CD14-positive monocyte (primary cell): ENCODE data around the gene SLC13A3. TPM values are rescaled to one million over a fixed set of nuclear protein-coding genes. Genes with fewer than 3 reads are reported as not detected.

Experiments used
- DNase-seq, 3 donors: peaks; one replicate each; pipeline ENCODE4 v3.0.0-alpha.2; 2011 to 2022
- H2AFZ ChIP-seq: 2 replicates; pipeline ENCODE4 v1.6.0; 2012; ENCODE audit warnings: mild to moderate bottlenecking, low read depth, low read length, inconsistent platforms; ENCODE audit not compliant: insufficient read depth, poor library complexity, severe bottlenecking
- H3K27ac ChIP-seq, 2 donors: 1 replicate in 1 of 2; 2 replicates in 1 of 2; pipeline ENCODE4 v1.5.1; 2012 to 2013; ENCODE audit warnings: low read length in 2 of 2, control low read depth in 1 of 2, inconsistent platforms in 1 of 2, low read depth in 1 of 2, mild to moderate bottlenecking in 1 of 2
- H3K27me3 ChIP-seq, 2 donors: one replicate each; pipeline versions ENCODE4 v1.6.0 to v1.6.1; 2011 to 2013; ENCODE audit warnings: low read length in 2 of 2; ENCODE audit not compliant: control insufficient read depth in 2 of 2, insufficient read depth in 2 of 2
- H3K36me3 ChIP-seq, 2 donors: replicated peaks in 1 of 2; 1 replicate in 1 of 2; 2 replicates in 1 of 2; pipeline versions ENCODE4 v1.5.1 to v1.6.1; 2012 to 2013; ENCODE audit warnings: low read length in 2 of 2, control low read depth in 1 of 2, inconsistent platforms in 1 of 2, mild to moderate bottlenecking in 1 of 2; ENCODE audit not compliant: insufficient read depth in 2 of 2, control insufficient read depth in 1 of 2
- H3K4me1 ChIP-seq, 2 donors: 1 replicate in 1 of 2; 2 replicates in 1 of 2; pipeline versions ENCODE4 v1.5.1 to v1.6.1; 2012 to 2013; ENCODE audit warnings: low read length in 2 of 2, control low read depth in 1 of 2, inconsistent platforms in 1 of 2, mild to moderate bottlenecking in 1 of 2, moderate library complexity in 1 of 2; ENCODE audit not compliant: insufficient read depth in 2 of 2, control insufficient read depth in 1 of 2
- H3K4me2 ChIP-seq: replicated peaks from 2 replicates; pipeline ENCODE3; 2012; ENCODE audit warnings: low read length, moderate library complexity, mild to moderate bottlenecking; ENCODE audit not compliant: poor library complexity, severe bottlenecking; ENCODE audit errors: extremely low read depth
- H3K4me3 ChIP-seq, 3 experiments: fragments of 200-600 bp in 1 of 3; sonication (generic) in 1 of 3; replicated peaks in 1 of 3; 1 replicate in 2 of 3; 2 replicates in 1 of 3; pipeline ENCODE4 v1.5.1; 2011 to 2013; ENCODE audit warnings: low read length in 3 of 3, mild to moderate bottlenecking in 3 of 3, control low read depth in 2 of 3, low read depth in 2 of 3, inconsistent platforms in 1 of 3, moderate library complexity in 1 of 3
- H3K79me2 ChIP-seq: 2 replicates; pipeline ENCODE4 v1.6.0; 2012; ENCODE audit warnings: mild to moderate bottlenecking, control low read depth, inconsistent platforms, low read length, moderate library complexity; ENCODE audit not compliant: insufficient read depth
- H3K9ac ChIP-seq: 2 replicates; pipeline ENCODE4 v1.6.0; 2017; ENCODE audit warnings: low read length, mild to moderate bottlenecking; ENCODE audit not compliant: insufficient read depth, poor library complexity, severe bottlenecking
- H3K9me3 ChIP-seq, 2 donors: replicated peaks in 1 of 2; 1 replicate in 1 of 2; 2 replicates in 1 of 2; pipeline versions ENCODE4 v1.5.1 to v1.6.1; 2012 to 2013; ENCODE audit warnings: low read length in 2 of 2, control low read depth in 1 of 2; ENCODE audit not compliant: control insufficient read depth in 1 of 2, insufficient read depth in 1 of 2
- H4K20me1 ChIP-seq: 2 replicates; pipeline ENCODE4 v1.6.0; 2012; ENCODE audit warnings: mild to moderate bottlenecking, low read length, control low read depth, moderate library complexity; ENCODE audit not compliant: insufficient read depth
- H3K27ac Mint-ChIP-seq, 7 donors: one replicate each; pipeline ENCODE4 v1.8.0; 2020; ENCODE audit warnings: mild to moderate bottlenecking in 7 of 7, mixed read lengths in 7 of 7, moderate library complexity in 6 of 7, inconsistent platforms in 2 of 7
- H3K27me3 Mint-ChIP-seq, 3 donors: one replicate each; pipeline ENCODE4 v1.8.0; 2021 to 2022; ENCODE audit warnings: low read depth in 3 of 3, mild to moderate bottlenecking in 3 of 3, mixed read lengths in 3 of 3, moderate library complexity in 3 of 3, inconsistent platforms in 1 of 3
- H3K36me3 Mint-ChIP-seq, 2 donors: one replicate each; pipeline ENCODE4 v1.8.0; 2020; ENCODE audit warnings: mixed read lengths in 2 of 2, inconsistent platforms in 1 of 2, mild to moderate bottlenecking in 1 of 2
- H3K4me1 Mint-ChIP-seq: one replicate; pipeline ENCODE4 v1.8.0; 2020; ENCODE audit warnings: mild to moderate bottlenecking, mixed read lengths
- H3K4me3 Mint-ChIP-seq, 2 donors: one replicate each; pipeline ENCODE4 v1.8.0; 2020; ENCODE audit warnings: mild to moderate bottlenecking in 2 of 2, mixed read lengths in 2 of 2, moderate library complexity in 1 of 2
- H3K9me3 Mint-ChIP-seq, 7 donors: one replicate each; pipeline ENCODE4 v1.8.0; 2020 to 2022; ENCODE audit warnings: mixed read lengths in 7 of 7, mild to moderate bottlenecking in 6 of 7, moderate library complexity in 6 of 7, inconsistent platforms in 2 of 7
- WGBS: methylation state at CpG from one replicate; pipeline ENCODE4 v1.1.5; 2013; ENCODE audit warnings: missing lambda C conversion rate; ENCODE audit not compliant: insufficient coverage; 5-methylcytosine and 5-hydroxymethylcytosine counted together
- intact Hi-C, 2 donors: fragments of 100-400 bp; cut with micrococcal nuclease; formaldehyde crosslinking; loops; one replicate each; pipeline versions ENCODE4 v1.15.0 to v1.15.1; 2023
- polyA plus RNA-seq, 3 donors: library from polyadenylated mRNA; depleted of rRNA in 1 of 3; unstranded in 2 of 3; stranded (reverse) in 1 of 3; fragments of 300-500 nt in 2 of 3; fragments of >200 nt in 1 of 3; fragmentation: Illumina TruSeq in 2 of 3; gene quantifications; 1 replicate in 2 of 3; 2 replicates in 1 of 3; pipeline ENCODE4 v1.2.3, GENCODE V29; 2012 to 2021
- TF ChIP-seq, protein P1 (sequence below): fragments of 200-600 bp; IDR thresholded peaks from one replicate; pipeline ENCODE4 v1.8.0; 2022; ENCODE audit warnings: antibody characterized with exemption, mild to moderate bottlenecking

Gene SLC13A3
- polyA plus RNA-seq, 3 donors, result 0.04 TPM; not detected in 2

DNA sequence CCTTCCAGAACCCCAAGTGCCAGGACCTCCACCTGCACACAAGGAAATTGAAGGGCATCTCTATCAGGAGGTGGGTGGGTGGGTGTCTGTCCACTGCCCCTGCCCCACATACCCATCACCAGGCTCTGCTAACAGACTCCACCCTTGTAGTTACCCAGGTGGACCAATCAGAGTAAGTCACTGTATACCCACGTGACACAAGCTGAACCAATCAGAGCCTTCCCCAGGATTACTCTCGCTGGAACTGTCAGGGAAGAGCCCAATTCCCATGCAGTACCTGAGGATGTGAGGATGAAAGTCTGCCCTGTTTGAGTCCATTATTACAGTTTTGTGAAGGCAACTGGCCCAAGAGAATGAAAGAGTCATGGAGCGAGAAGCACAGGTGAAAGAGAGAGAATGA is 105.0 kb downstream of the SLC13A3 start:
- Histone ChIP-seq H3K4me3 (no peak overlapping the region), H3K9ac (no peak overlapping the region), H3K27me3 (peaks cover 13 to 40% of the 10 kb centered on the region in 2 donors), H2AFZ (no peak overlapping the region), H4K20me1 (no peaks in the 10 kb centered on the region), H3K27ac (no peak overlapping the region), H3K36me3 (no peaks in the 10 kb centered on the region), H3K79me2 (no peaks in the 10 kb centered on the region), H3K9me3 (no peaks in the 10 kb centered on the region), H3K4me2 (no peak overlapping the region), H3K4me1 (peaks cover 29 to 30% of the 10 kb centered on the region in 2 donors)
- TF ChIP-seq, protein P1, sequence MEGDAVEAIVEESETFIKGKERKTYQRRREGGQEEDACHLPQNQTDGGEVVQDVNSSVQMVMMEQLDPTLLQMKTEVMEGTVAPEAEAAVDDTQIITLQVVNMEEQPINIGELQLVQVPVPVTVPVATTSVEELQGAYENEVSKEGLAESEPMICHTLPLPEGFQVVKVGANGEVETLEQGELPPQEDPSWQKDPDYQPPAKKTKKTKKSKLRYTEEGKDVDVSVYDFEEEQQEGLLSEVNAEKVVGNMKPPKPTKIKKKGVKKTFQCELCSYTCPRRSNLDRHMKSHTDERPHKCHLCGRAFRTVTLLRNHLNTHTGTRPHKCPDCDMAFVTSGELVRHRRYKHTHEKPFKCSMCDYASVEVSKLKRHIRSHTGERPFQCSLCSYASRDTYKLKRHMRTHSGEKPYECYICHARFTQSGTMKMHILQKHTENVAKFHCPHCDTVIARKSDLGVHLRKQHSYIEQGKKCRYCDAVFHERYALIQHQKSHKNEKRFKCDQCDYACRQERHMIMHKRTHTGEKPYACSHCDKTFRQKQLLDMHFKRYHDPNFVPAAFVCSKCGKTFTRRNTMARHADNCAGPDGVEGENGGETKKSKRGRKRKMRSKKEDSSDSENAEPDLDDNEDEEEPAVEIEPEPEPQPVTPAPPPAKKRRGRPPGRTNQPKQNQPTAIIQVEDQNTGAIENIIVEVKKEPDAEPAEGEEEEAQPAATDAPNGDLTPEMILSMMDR, result no peak
- Mint-ChIP-seq H3K27ac (no peak overlapping the region), H3K9me3 (peaks cover 0 to 4% (median 0%) of the 10 kb centered on the region in 7 donors), H3K36me3 (no peaks in the 10 kb centered on the region), H3K4me1 (peaks cover 27% of the 10 kb centered on the region), H3K27me3 (peaks cover 23 to 31% (median 30%) of the 10 kb centered on the region in 3 donors), H3K4me3 (no peak overlapping the region)
- intact Hi-C loops, result loop anchor here in 1 of 2 donors (5.0 kb wide), 1 partner anchor 86 kb away; no protein-coding TSS in a partner anchor
- DNase-seq, result no peak
- WGBS, result 100% methylated on average over 3 of the region's 3 CpGs

DNA sequence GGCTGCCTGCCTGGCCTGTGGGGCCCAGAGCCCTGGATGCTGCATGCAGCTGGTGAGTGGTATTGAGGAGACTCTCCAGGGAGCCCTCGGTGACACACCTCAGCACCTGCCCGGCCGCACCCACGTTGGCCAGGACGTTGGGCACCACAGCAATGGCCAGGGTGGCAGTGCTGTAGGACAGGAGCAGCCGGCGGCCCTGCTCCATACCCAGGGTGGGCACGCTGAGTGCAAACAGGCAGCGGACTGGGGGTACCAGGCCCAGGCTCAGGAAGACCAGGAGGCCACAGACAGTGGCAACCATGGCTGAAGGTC is 105.5 kb downstream of the SLC13A3 start:
- Histone ChIP-seq H3K4me2 (no peak overlapping the region), H3K9me3 (no peaks in the 10 kb centered on the region), H3K4me1 (peaks cover 25 to 26% of the 10 kb centered on the region in 2 donors), H3K4me3 (no peak overlapping the region), H3K79me2 (no peaks in the 10 kb centered on the region), H2AFZ (no peak overlapping the region), H4K20me1 (no peaks in the 10 kb centered on the region), H3K27ac (no peak overlapping the region), H3K36me3 (no peaks in the 10 kb centered on the region), H3K9ac (no peak overlapping the region), H3K27me3 (peaks cover 12 to 42% of the 10 kb centered on the region in 2 donors)
- Mint-ChIP-seq H3K4me3 (peak overlapping the region in 1 of 2 donors; percentile 65), H3K36me3 (no peaks in the 10 kb centered on the region), H3K27ac (peak overlapping the region in 2 of 7 donors; percentile 30 to 80), H3K4me1 (peaks cover 24% of the 10 kb centered on the region), H3K9me3 (peaks cover 0 to 4% (median 0%) of the 10 kb centered on the region in 7 donors), H3K27me3 (peaks cover 27 to 33% (median 32%) of the 10 kb centered on the region in 3 donors)
- TF ChIP-seq, protein P1, result no peak
- 92% methylated on average over 9 of the region's 9 CpGs for WGBS
- DNase-seq, result no peak
- intact Hi-C loops, result loop anchor here in 1 of 2 donors (5.0 kb wide), 1 partner anchor 87 kb away; no protein-coding TSS in a partner anchor
